ENCODE results near the gene FZD10. TPM values are rescaled to one million over a fixed set of nuclear protein-coding genes. Genes with fewer than 3 reads are reported as not detected.

The FZD10 gene
- total RNA-seq, 1 experiment from 2014 or later, result not detected

DNA sequence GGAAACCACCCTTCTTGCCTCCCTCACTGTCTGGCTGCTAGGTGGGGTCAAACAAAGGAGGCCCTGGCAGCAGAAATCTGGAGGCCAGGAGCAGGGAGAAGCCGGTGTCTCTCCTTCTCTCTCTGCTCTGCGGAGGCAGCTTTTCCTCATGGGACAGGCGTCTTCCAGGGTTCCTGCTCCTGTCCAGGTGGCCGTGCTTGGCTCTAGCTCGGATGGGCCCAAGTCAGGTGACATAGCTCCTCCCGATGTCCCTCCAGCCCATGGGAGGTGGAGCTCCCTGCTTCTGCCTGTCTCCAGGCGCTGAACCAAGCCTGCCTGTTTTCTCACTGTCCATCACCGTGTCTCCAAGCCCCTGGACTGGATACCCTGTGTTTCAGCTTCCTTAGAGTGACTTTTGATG, 30.5 kb upstream of the FZD10 start:
- no peak for DNase-seq (ENCODE audit: low read depth)

DNA sequence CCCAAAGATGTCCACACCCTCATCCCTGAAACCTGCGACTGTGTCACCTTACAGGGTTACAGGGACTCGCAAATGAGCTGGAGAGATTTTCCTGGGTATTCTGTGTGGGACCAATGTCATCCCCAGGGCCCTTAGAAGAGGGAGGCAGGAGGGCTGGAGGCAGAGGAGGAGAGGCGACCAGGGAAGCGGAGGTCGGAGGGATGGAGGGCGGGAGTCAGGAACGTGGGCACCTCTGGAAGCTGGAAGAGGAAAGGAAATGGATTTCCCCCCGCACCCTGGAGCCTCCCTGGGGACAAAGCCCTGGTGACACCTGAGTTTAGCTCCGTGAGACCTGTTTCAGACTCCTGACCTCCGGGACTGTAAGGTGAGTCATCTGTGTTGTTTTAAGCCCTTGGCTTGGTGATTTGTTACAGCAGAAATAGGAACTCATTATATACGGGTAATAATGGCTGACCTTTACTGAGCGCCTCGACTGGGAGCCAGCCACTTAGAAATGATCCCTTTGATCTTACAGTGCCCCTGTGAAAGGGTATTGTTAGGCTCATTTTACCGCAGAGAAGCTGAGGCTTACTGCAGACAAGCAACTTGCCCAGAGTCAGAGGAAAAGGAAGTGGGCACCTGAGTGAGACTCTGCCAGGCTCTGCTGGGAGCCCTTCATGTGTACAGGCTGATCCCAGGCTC, 29.3 kb upstream of the FZD10 start:
- DNase-seq (ENCODE audit: low read depth), result no peak

GRCh38 chr12:130133851-130134562, 28.3 kb upstream of the FZD10 start:
- no peak for DNase-seq (ENCODE audit: low read depth)

DNA sequence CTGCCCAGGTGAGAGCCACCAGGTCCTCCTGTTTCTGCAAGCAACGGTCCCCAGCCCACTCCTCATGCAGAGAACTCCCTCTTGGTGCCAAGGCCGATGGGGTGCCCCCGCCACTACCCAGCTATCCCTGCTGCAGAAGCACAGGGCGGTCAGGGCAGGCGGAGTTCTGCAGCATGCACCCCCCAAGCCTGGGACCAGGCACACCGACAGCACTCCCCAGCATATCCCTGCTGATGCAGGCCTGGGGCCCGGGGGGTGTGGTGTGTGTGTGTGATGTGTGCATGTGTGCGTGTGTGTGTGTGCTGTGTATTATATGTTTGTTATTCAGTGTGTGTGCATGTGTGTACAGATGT, 27.7 kb upstream of the FZD10 start:
- no peak for DNase-seq (ENCODE audit: low read depth)

- no peak for DNase-seq (ENCODE audit: low read depth)
These were observed 25.7 kb upstream of the FZD10 start for GRCh38 chr12:130136509-130137039.

DNA sequence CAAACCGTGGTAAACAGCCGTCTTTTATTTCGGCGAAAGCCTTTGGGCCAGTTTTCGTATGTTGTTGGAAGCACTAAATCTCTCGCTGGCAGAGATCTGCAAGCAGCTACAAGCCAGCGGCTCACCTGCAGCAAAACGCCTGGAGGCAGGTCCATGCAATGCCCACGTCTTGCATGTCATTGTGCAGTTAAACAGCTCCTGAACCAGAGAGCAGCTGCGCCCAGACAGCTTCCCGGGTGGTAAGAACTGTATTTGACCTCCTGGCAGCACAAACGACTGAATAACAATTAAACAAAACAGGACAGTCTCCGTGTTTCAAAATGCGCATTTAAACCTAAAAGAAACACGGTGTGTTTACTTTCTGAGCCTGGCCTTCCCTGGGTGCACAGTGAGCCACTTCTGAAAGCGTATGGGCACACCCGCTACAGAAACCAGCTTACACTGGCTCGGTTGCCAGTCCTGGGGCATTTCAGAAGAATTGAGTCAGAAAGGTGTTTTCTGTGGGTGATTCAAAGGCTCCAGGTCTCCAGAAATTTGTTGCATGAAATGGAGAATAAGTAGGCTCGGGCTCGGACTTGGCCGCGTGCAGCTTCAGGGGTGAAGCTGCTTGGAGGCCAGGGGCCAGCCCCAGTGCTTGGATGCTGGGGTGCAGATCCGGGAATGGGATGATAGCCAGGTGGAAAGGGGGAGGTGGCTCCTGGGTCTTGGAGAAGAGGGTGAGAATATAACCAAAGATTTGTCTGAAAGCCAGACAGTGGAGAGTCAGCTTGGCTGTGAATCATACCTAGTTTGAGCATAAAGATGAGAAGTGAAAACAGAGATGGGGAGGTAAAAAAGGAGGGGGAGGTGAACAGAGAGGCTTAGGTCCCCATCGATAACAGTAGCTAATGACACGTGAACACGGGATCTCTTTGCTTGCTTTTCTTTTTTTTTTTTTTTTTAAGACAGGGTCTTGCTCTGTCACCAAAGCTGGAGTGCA, 24.9 kb upstream of the FZD10 start:
- DNase-seq (ENCODE audit: low read depth), result no peak

DNA sequence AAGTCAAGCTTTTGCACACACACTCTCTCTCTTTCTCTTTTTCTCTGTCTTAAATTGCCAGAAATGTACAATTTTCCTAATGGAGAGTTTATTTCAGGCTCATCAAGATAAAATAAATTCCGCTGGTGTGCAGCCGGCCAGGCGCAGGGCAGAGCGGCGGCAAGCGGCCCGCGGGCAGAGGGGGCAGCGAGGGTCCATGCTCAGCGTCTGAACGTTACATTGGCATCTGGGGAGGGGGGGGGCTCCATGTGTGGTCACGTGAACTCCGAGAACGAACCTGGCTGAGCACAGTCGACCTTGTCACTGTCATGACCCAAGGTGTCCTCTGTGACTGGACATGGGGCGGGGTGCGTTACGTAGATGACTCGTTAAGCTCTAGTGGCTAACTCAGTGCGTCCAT, 23.8 kb upstream of the FZD10 start:
- DNase-seq (ENCODE audit: low read depth), result no peak

GRCh38 chr12:130139567-130140421, 22.5 kb upstream of the FZD10 start:
- peak; percentile 6 for DNase-seq (ENCODE audit: low read depth)

GRCh38 chr12:130141105-130141504, 21.2 kb upstream of the FZD10 start:
- DNase-seq (ENCODE audit: low read depth), result no peak

- DNase-seq (ENCODE audit: low read depth), result no peak
These were observed 20.2 kb upstream of the FZD10 start for GRCh38 chr12:130141901-130142683.

DNA sequence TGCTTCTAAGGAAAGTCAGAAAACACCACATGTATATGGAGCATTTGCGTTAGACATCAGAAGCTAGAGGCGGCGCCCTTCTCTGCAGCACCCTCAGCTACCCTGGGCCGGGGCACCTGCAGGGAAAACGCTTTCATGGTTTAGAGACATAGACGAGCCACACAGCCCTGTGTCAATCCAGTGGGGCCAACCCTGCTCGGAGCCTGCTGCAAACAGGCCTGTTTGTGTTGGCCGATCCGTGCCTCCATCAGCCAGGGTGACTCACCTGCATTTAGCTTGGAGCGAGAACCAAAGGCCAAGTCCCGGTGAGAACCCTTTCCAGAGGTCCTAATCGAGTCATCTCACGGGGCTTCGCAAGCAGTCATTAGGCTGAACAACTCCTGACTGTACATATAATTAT, 19.5 kb upstream of the FZD10 start:
- DNase-seq (ENCODE audit: low read depth), result peak; percentile 33

- no peak for DNase-seq (ENCODE audit: low read depth)
These were observed 19.1 kb upstream of the FZD10 start for GRCh38 chr12:130143136-130143535.

DNA sequence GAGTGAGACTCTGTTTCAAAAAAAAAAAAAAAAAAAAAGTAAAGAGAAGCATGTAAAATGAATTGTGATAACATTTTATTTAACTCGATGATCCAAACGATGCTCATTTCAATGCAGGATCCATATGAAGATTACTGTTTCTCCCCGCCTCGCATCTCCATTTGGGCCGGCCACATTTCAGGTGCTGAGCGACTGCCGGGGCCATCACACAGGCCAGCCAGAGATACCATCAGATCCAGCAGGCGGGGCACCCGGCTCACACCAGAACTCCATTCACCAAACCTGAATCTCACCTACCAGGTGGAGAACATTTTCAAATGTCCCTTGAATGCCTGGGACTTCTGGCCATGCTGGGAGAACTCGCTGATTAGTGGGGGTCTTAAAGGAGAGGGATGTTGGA, 18.0 kb upstream of the FZD10 start:
- DNase-seq (ENCODE audit: low read depth), result no peak

GRCh38 chr12:130145731-130146130, 16.5 kb upstream of the FZD10 start:
- DNase-seq (ENCODE audit: low read depth), result no peak

GRCh38 chr12:130146176-130146931, 15.9 kb upstream of the FZD10 start:
- no peak for DNase-seq (ENCODE audit: low read depth)

DNA sequence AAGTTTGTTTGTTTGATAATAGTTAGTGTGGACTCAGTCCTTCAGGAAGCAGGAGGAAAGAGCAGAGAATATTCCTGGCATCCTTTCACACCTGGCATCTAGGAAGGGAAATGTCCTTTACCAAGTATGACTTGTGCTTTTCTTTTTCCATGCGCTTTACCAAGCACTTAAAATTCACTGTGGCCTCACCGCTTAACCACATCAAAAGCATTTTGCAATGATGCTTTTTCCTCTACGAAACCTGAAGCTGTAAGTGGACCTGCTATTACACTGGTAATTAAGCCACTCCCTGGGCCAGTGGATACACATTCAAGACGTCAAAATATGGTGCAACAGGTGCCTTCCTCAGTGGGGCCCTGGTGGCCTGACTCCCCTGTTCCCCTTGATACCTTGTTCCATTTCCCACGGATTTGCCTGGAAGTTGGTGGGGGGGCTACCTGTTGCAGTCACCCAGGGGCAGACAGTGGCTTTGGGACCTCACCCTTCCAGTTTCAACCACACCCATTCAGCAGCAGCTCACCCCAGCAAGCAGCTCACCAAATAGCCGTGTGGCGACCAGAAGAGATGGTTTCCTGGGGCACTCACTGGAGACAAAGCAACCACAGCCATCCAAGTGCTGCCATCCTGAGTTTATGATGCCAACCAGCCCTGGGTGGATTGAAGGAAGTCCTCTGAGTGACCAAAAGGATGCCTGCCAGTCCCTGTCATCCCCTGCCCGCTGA, 14.2 kb upstream of the FZD10 start:
- no peak for DNase-seq (ENCODE audit: low read depth)

GRCh38 chr12:130151846-130152245, 10.4 kb upstream of the FZD10 start:
- DNase-seq (ENCODE audit: low read depth), result no peak

DNA sequence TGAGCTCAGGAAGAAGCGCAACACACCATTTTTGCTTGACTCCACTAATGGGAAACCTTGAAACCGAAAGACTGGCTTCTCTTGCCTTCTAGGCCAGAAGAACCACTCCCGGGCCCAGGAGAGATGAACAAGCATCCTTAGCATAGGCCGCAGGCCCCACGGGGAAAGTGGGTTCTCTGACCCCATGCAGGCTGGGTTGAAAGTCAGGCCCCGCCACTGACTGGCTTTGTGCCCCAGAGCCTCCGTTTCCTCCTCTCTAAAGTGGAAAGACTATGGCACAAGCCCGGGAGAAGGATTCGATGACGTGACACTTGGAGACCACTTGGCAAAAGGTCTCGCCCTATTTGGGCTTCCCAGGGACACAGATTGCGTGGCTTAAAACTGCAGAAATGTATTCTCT, 9.9 kb upstream of the FZD10 start:
- no peak for DNase-seq (ENCODE audit: low read depth)

GRCh38 chr12:130153803-130154202, 8.5 kb upstream of the FZD10 start:
- DNase-seq (ENCODE audit: low read depth), result no peak
